RPMI7951 (cell line): ENCODE measurements around the gene NPBWR2. TPM values are rescaled to one million over a fixed set of nuclear protein-coding genes. Genes with fewer than 3 reads are reported as not detected.
A peak's percentile ranks its signal among the peaks of the same experiment; 100 is the strongest.

Source experiments
- DNase-seq: peaks from one replicate; pipeline ENCODE4 v3.0.0-alpha.2; 2012; ENCODE audit warnings: low read depth
- total RNA-seq: library from RNA; depleted of rRNA; stranded (reverse); fragments of >200 nt; shearing (Covaris generic); gene quantifications from 2 replicates; pipeline ENCODE4 v1.2.3, GENCODE V29; 2014

Gene NPBWR2
- total RNA-seq, 1 experiment from 2014 or later: not detected

- DNase-seq: no peak
Measured at GRCh38 chr20:64072498-64073063, 34.8 kb downstream of the NPBWR2 start.

GRCh38 chr20:64071341-64072332 lies 35.7 kb downstream of the NPBWR2 start:
- DNase-seq: no peak

- DNase-seq: no peak
Measured at GRCh38 chr20:64070244-64070993, 36.9 kb downstream of the NPBWR2 start.

- DNase-seq: peak; percentile 29
Measured at GRCh38 chr20:64069614-64070243, 37.6 kb downstream of the NPBWR2 start.

GRCh38 chr20:64069209-64069613 lies 38.2 kb downstream of the NPBWR2 start:
- DNase-seq: no peak

GRCh38 chr20:64068386-64069208 lies 38.8 kb downstream of the NPBWR2 start:
- no peak for DNase-seq

GRCh38 chr20:64067733-64068307 lies 39.5 kb downstream of the NPBWR2 start:
- DNase-seq: no peak

- no peak for DNase-seq
Measured at GRCh38 chr20:64067005-64067632, 40.2 kb downstream of the NPBWR2 start.

- DNase-seq: peak; percentile 81
Measured at GRCh38 chr20:64065974-64066343, 41.4 kb downstream of the NPBWR2 start.

GRCh38 chr20:64065062-64065973 lies 42.0 kb downstream of the NPBWR2 start:
- no peak for DNase-seq

- DNase-seq: peak; percentile 67
Measured at GRCh38 chr20:64064145-64064698, 43.1 kb downstream of the NPBWR2 start.

GRCh38 chr20:64063389-64064144 lies 43.8 kb downstream of the NPBWR2 start:
- peak; percentile 27 for DNase-seq

- peak; percentile 97 for DNase-seq
Measured at GRCh38 chr20:64062596-64063388, 44.6 kb downstream of the NPBWR2 start, which contains the start of gene TCEA2. TSS of gene TCEA2 (plus strand) at chr20:64063198. CDS start at chr20:64063313, 115 bp downstream.

GRCh38 chr20:64062276-64062595 lies 45.1 kb downstream of the NPBWR2 start:
- no peak for DNase-seq

- no peak for DNase-seq
Measured at GRCh38 chr20:64058536-64058935, 48.8 kb downstream of the NPBWR2 start.

- DNase-seq: peak; percentile 58
Measured at GRCh38 chr20:64057628-64058498, 49.5 kb downstream of the NPBWR2 start.
